Upper lobe of right lung (tissue), 1 donor: Measurements from ENCODE around the gene TEX26. TPM values are rescaled to one million over a fixed set of nuclear protein-coding genes. Genes with fewer than 3 reads are reported as not detected.
A peak's percentile ranks its signal among the peaks of the same experiment; 100 is the strongest.

ENCODE experiments used
- ATAC-seq: fragments of 200-7000 bp; cut with Tn5 transposase; one replicate; pipeline ENCODE4 v1.9.1; 2020; ENCODE audit warnings: mild to moderate bottlenecking, moderate library complexity
- DNase-seq: peaks from one replicate; pipeline ENCODE4 v3.0.0-alpha.2; 2020
- H3K27ac ChIP-seq: fragments of 200-600 bp; one replicate; pipeline ENCODE4 v1.8.0; 2022
- H3K27me3 ChIP-seq: fragments of 200-600 bp; one replicate; pipeline ENCODE4 v1.8.0; 2022; ENCODE audit warnings: mild to moderate bottlenecking
- H3K36me3 ChIP-seq: fragments of 200-600 bp; one replicate; pipeline ENCODE4 v1.8.0; 2022
- H3K4me1 ChIP-seq: fragments of 200-600 bp; one replicate; pipeline ENCODE4 v1.8.0; 2022
- H3K4me3 ChIP-seq: fragments of 200-600 bp; one replicate; pipeline ENCODE4 v1.8.0; 2022; ENCODE audit warnings: mild to moderate bottlenecking
- H3K9me3 ChIP-seq: fragments of 200-600 bp; one replicate; pipeline ENCODE4 v1.8.0; 2022
- CTCF ChIP-seq: fragments of 200-600 bp; IDR thresholded peaks from one replicate; pipeline ENCODE4 v1.8.0; 2022; ENCODE audit warnings: antibody characterized with exemption
- intact Hi-C: fragments of 100-400 bp; cut with DNase I; formaldehyde crosslinking; loops from one replicate; pipeline ENCODE4 v1.11.0; 2022
- total RNA-seq: library from RNA; stranded (reverse); fragmentation: NEBNext Ultra II Directional; extraction: Animal tissue kit (Norgen Biotek cat#: 25700); gene quantifications from one replicate; pipeline ENCODE4 v1.2.1, GENCODE V29; 2021
- donor health status: DM: no; HTN: yes; CAD: no; lungs with severe emphysema.

The TEX26 gene
- total RNA-seq, 1 donor from 2014 or later = not detected

- Histone ChIP-seq H3K4me1 (peaks cover 13% of the 10 kb centered on the region), H3K27me3 (no peaks in the 10 kb centered on the region), H3K9me3 (no peaks in the 10 kb centered on the region), H3K27ac (no peak overlapping the region), H3K36me3 (no peaks in the 10 kb centered on the region), H3K4me3 (no peak overlapping the region)
- no peak for TF ChIP-seq CTCF
- intact Hi-C loops = no loop called here
- DNase-seq (no peak), ATAC-seq (no peak)
Measured at GRCh38 chr13:30895773-30896172, 36.7 kb upstream of the TEX26 start.

GRCh38 chr13:30898070-30898469 is 34.4 kb upstream of the TEX26 start:
- DNase-seq = no peak
- no peak for TF ChIP-seq CTCF
- intact Hi-C loops = no loop called here
- Histone ChIP-seq H3K9me3 (no peaks in the 10 kb centered on the region), H3K36me3 (no peaks in the 10 kb centered on the region), H3K4me3 (no peak overlapping the region), H3K4me1 (peaks cover 13% of the 10 kb centered on the region), H3K27ac (no peak overlapping the region), H3K27me3 (no peaks in the 10 kb centered on the region)
- no peak for ATAC-seq

GRCh38 chr13:30898678-30899241 is 33.7 kb upstream of the TEX26 start:
- peak; percentile 71 for ATAC-seq
- intact Hi-C loops = no loop called here

GRCh38 chr13:30900436-30900835 is 32.0 kb upstream of the TEX26 start:
- H3K9me3 ChIP-seq = no peaks in the 10 kb centered on the region
- ATAC-seq = peak; percentile 45
- H3K4me3 ChIP-seq = no peak overlapping the region
- DNase-seq = no peak
- peaks cover 13% of the 10 kb centered on the region for H3K4me1 ChIP-seq
- TF ChIP-seq CTCF = no peak
- H3K27ac ChIP-seq = no peak overlapping the region
- H3K27me3 ChIP-seq = peaks cover 4% of the 10 kb centered on the region
- intact Hi-C loops = no loop called here
- H3K36me3 ChIP-seq = no peaks in the 10 kb centered on the region

More at GRCh38 chr13:30898678-30899241, 33.7 kb upstream of the TEX26 start:
- no peak for TF ChIP-seq CTCF
- Histone ChIP-seq H3K4me1 (peaks cover 13% of the 10 kb centered on the region), H3K36me3 (no peaks in the 10 kb centered on the region), H3K9me3 (no peaks in the 10 kb centered on the region), H3K27ac (peak overlapping the region; percentile 1), H3K4me3 (no peak overlapping the region), H3K27me3 (no peaks in the 10 kb centered on the region)
- DNase-seq = no peak

- H3K36me3 ChIP-seq = no peaks in the 10 kb centered on the region
- no peak overlapping the region for H3K27ac ChIP-seq
- no peak overlapping the region for H3K4me3 ChIP-seq
- peaks cover 19% of the 10 kb centered on the region for H3K4me1 ChIP-seq
- intact Hi-C loops = no loop called here
- no peak for ATAC-seq
- no peak for DNase-seq
- peaks cover 11% of the 10 kb centered on the region for H3K27me3 ChIP-seq
- no peaks in the 10 kb centered on the region for H3K9me3 ChIP-seq
- TF ChIP-seq CTCF = no peak
Measured at GRCh38 chr13:30900952-30901749, 31.3 kb upstream of the TEX26 start.
